H9 (cell line): ENCODE measurements around the gene TXNRD1. TPM values are rescaled to one million over a fixed set of nuclear protein-coding genes. Genes with fewer than 3 reads are reported as not detected.

Source experiments
- DNase-seq: peaks from one replicate; pipeline ENCODE4 v3.0.0-alpha.2; 2017
- H2AFZ ChIP-seq: one replicate; pipeline ENCODE4 v1.6.1; 2013; ENCODE audit warnings: mild to moderate bottlenecking, low read length, control low read depth, moderate library complexity
- H2AK5ac ChIP-seq: 2 replicates; pipeline ENCODE4 v1.6.1; 2013; ENCODE audit warnings: low read length, control low read depth, mixed read lengths; ENCODE audit not compliant: insufficient read length
- H2BK120ac ChIP-seq: one replicate; pipeline ENCODE4 v1.6.1; 2013; ENCODE audit warnings: low read depth, mild to moderate bottlenecking, low read length, control low read depth, inconsistent platforms; ENCODE audit not compliant: poor library complexity, severe bottlenecking
- H2BK12ac ChIP-seq: 2 replicates; pipeline ENCODE4 v1.6.1; 2013; ENCODE audit warnings: low read length, control low read depth, mixed read lengths, low read depth; ENCODE audit not compliant: insufficient read length
- H2BK15ac ChIP-seq: 2 replicates; pipeline ENCODE4 v1.6.1; 2013; ENCODE audit warnings: low read depth, low read length, control low read depth
- H2BK20ac ChIP-seq: one replicate; pipeline ENCODE4 v1.6.1; 2013; ENCODE audit warnings: low read depth, mild to moderate bottlenecking, low read length, control low read depth, inconsistent platforms; ENCODE audit not compliant: poor library complexity, severe bottlenecking
- H2BK5ac ChIP-seq: 2 replicates; pipeline ENCODE4 v1.6.1; 2013; ENCODE audit warnings: low read length, control low read depth, mixed read lengths; ENCODE audit not compliant: insufficient read length
- H3K14ac ChIP-seq: 2 replicates; pipeline ENCODE4 v1.6.1; 2013; ENCODE audit warnings: low read length, control low read depth; ENCODE audit not compliant: insufficient read depth
- H3K18ac ChIP-seq: 2 replicates; pipeline ENCODE4 v1.6.1; 2013; ENCODE audit warnings: low read depth, mild to moderate bottlenecking, mixed read lengths, low read length, control low read depth; ENCODE audit not compliant: insufficient read length
- H3K23ac ChIP-seq: 2 replicates; pipeline ENCODE4 v1.6.1; 2013; ENCODE audit warnings: low read length, control low read depth, mixed read lengths, low read depth; ENCODE audit not compliant: insufficient read length
- H3K23me2 ChIP-seq: 2 replicates; pipeline ENCODE4 v1.6.1; 2013; ENCODE audit warnings: low read depth, mild to moderate bottlenecking, mixed read lengths, low read length, control low read depth; ENCODE audit not compliant: insufficient read length, poor library complexity, severe bottlenecking
- H3K27ac ChIP-seq: 2 replicates; pipeline ENCODE4 v1.5.1; 2013; ENCODE audit warnings: low read length, control low read depth, mixed read lengths, low read depth; ENCODE audit not compliant: insufficient read length
- H3K27me3 ChIP-seq: 2 replicates; pipeline ENCODE4 v1.6.1; 2013; ENCODE audit warnings: low read length, control low read depth, inconsistent platforms; ENCODE audit not compliant: insufficient read depth
- H3K4ac ChIP-seq: 2 replicates; pipeline ENCODE4 v1.6.1; 2013; ENCODE audit warnings: low read depth, mild to moderate bottlenecking, control low read depth, inconsistent platforms, low read length, moderate library complexity
- H3K4me1 ChIP-seq: 2 replicates; pipeline ENCODE4 v1.6.1; 2013; ENCODE audit warnings: low read length, control low read depth, inconsistent platforms; ENCODE audit not compliant: insufficient read depth
- H3K4me2 ChIP-seq: 2 replicates; pipeline ENCODE4 v1.6.1; 2013; ENCODE audit warnings: low read length, control low read depth, mixed read lengths; ENCODE audit not compliant: insufficient read length, insufficient read depth
- H3K56ac ChIP-seq: 2 replicates; pipeline ENCODE4 v1.6.1; 2013; ENCODE audit warnings: low read depth, mild to moderate bottlenecking, mixed read lengths, low read length, control low read depth; ENCODE audit not compliant: insufficient read length
- H3K79me1 ChIP-seq: 2 replicates; pipeline ENCODE4 v1.6.1; 2013; ENCODE audit warnings: low read depth, mild to moderate bottlenecking, moderate library complexity, low read length, control low read depth, inconsistent platforms; ENCODE audit not compliant: insufficient read depth, poor library complexity, severe bottlenecking
- H3K79me2 ChIP-seq: 2 replicates; pipeline ENCODE4 v1.6.1; 2013; ENCODE audit warnings: low read length, control low read depth, inconsistent platforms; ENCODE audit not compliant: insufficient read depth
- H3K9ac ChIP-seq: 2 replicates; pipeline ENCODE4 v1.6.1; 2013; ENCODE audit warnings: low read length, control low read depth, mixed read lengths; ENCODE audit not compliant: insufficient read length; ENCODE audit errors: extremely low read depth
- H3K9me3 ChIP-seq: one replicate; pipeline ENCODE4 v1.6.1; 2013; ENCODE audit warnings: low read depth, low read length, inconsistent platforms; ENCODE audit not compliant: control insufficient read depth
- H3T11ph ChIP-seq: one replicate; pipeline ENCODE4 v1.6.1; 2013; ENCODE audit warnings: mild to moderate bottlenecking, low read length, control low read depth, inconsistent platforms
- H4K20me1 ChIP-seq: one replicate; pipeline ENCODE4 v1.6.1; 2013; ENCODE audit not compliant: control insufficient read depth, insufficient read length, insufficient read depth
- H4K5ac ChIP-seq: 2 replicates; pipeline ENCODE4 v1.6.1; 2013; ENCODE audit warnings: low read depth, mild to moderate bottlenecking, mixed read lengths, low read length, control low read depth; ENCODE audit not compliant: insufficient read length
- H4K8ac ChIP-seq: replicated peaks from 2 replicates; pipeline ENCODE4 v1.6.1; 2013; ENCODE audit warnings: low read length, control low read depth, mixed read lengths, low read depth; ENCODE audit not compliant: insufficient read length
- H4K91ac ChIP-seq: 2 replicates; pipeline ENCODE4 v1.6.1; 2013; ENCODE audit warnings: low read depth, mild to moderate bottlenecking, moderate library complexity, mixed read lengths, low read length, control low read depth; ENCODE audit not compliant: insufficient read length
- H3K27ac Mint-ChIP-seq, 3 experiments: 2 replicates in 2 of 3; 3 replicates in 1 of 3; pipeline ENCODE4 v1.8.0; 2020 to 2021; ENCODE audit warnings: mixed read lengths in 3 of 3, mild to moderate bottlenecking in 1 of 3, moderate library complexity in 1 of 3
- H3K27me3 Mint-ChIP-seq: 2 replicates; pipeline ENCODE4 v1.8.0; 2021; ENCODE audit warnings: low read depth, mild to moderate bottlenecking, moderate library complexity, mixed read lengths
- H3K36me3 Mint-ChIP-seq, 3 experiments: 2 replicates in 2 of 3; 3 replicates in 1 of 3; pipeline ENCODE4 v1.8.0; 2020 to 2021; ENCODE audit warnings: low read depth in 3 of 3, mixed read lengths in 3 of 3; ENCODE audit not compliant: insufficient read depth in 1 of 3
- H3K4me1 Mint-ChIP-seq, 2 experiments: 2 replicates each; pipeline ENCODE4 v1.8.0; 2020; ENCODE audit warnings: mixed read lengths in 2 of 2
- H3K4me3 Mint-ChIP-seq, 2 experiments: 2 replicates in 1 of 2; 3 replicates in 1 of 2; pipeline ENCODE4 v1.8.0; 2020 to 2021; ENCODE audit warnings: mild to moderate bottlenecking in 2 of 2, mixed read lengths in 2 of 2, moderate library complexity in 1 of 2
- H3K9me3 Mint-ChIP-seq, 2 experiments: 2 replicates in 1 of 2; 3 replicates in 1 of 2; pipeline ENCODE4 v1.8.0; 2020; ENCODE audit warnings: mild to moderate bottlenecking in 2 of 2, mixed read lengths in 2 of 2, moderate library complexity in 1 of 2
- CTCF ChIP-seq: fragments of 200-600 bp; sonication (generic); conservative IDR thresholded peaks from 3 replicates; pipeline ENCODE4 v1.8.0; 2021; ENCODE audit warnings: antibody characterized with exemption, mild to moderate bottlenecking
- WGBS: extraction: QIAGEN DNeasy Blood & Tissue Kit; methylation state at CpG from one replicate; pipeline ENCODE4 v1.1.7; 2013; ENCODE audit warnings: missing lambda C conversion rate, low lambda C conversion rate, mixed read lengths; ENCODE audit not compliant: insufficient read length; ENCODE audit errors: extremely low coverage; 5-methylcytosine and 5-hydroxymethylcytosine counted together
- total RNA-seq: library from RNA; stranded (reverse); gene quantifications from 2 replicates; pipeline ENCODE4 v1.2.1, GENCODE V29; 2021

Gene TXNRD1
- total RNA-seq, 1 experiment from 2014 or later: 100 TPM

- Mint-ChIP-seq H3K9me3 (peaks cover 18 to 26% of the 10 kb centered on the region in 2 experiments), H3K4me1 (peaks cover 36 to 39% of the 10 kb centered on the region in 2 experiments), H3K27ac (peak overlapping the region; percentile 1 to 88 (median 30); a peak in 6 of 7 replicates), H3K27me3 (no peaks in the 10 kb centered on the region), H3K4me3 (no peak overlapping the region; a peak in 1 of 5 replicates), H3K36me3 (peaks cover 16 to 22% (median 17%) of the 10 kb centered on the region in 3 experiments)
- Histone ChIP-seq H3K4me1 (peaks cover 13% of the 10 kb centered on the region; the same call in 1 of the 2 replicates), H2AFZ (no peak overlapping the region), H2BK15ac (no peak overlapping the region), H3K9ac (no peak overlapping the region), H2BK120ac (peak overlapping the region; percentile 69), H3K27ac (peak overlapping the region; percentile 52), H2BK5ac (no peak overlapping the region), H3K23ac (no peak overlapping the region), H3K56ac (no peak overlapping the region), H2BK12ac (peak overlapping the region; percentile 18), H2AK5ac (peak overlapping the region; percentile 42), H3K79me2 (no peaks in the 10 kb centered on the region), H4K91ac (peak overlapping the region; percentile 14), H3K4me2 (no peak overlapping the region), H3K79me1 (no peaks in the 10 kb centered on the region), H3K23me2 (no peaks in the 10 kb centered on the region), H2BK20ac (no peak overlapping the region), H3K27me3 (no peaks in the 10 kb centered on the region), H3K14ac (no peak overlapping the region), H4K20me1 (no peaks in the 10 kb centered on the region), H3K18ac (peak overlapping the region; percentile 64), H4K8ac (no peak overlapping the region), H4K5ac (no peak overlapping the region), H3T11ph (peak overlapping the region; percentile 4), H3K4ac (no peak overlapping the region; the same call in 1 of the 2 replicates), H3K9me3 (peaks cover 6% of the 10 kb centered on the region)
- no CpG with 5 or more reads among the region's 15 CpGs for WGBS
- no peak for TF ChIP-seq CTCF
- DNase-seq: peak; percentile 79
These were observed 155.7 kb downstream of the TXNRD1 start for GRCh38 chr12:104371043-104371870.
